ENCODE data around the gene FGD4. TPM values are rescaled to one million over a fixed set of nuclear protein-coding genes. Genes with fewer than 3 reads are reported as not detected.

Gene FGD4
- total and polyA plus RNA-seq, 2 of the 4 experiments (the other 2 are of a cell fraction): 2.1 to 8.8 TPM

GRCh38 chr12:32508626-32509025, 109.3 kb downstream of the FGD4 start:
- no peak overlapping the region for H3K18ac ChIP-seq (ENCODE audit: low read depth, low read length)
- H2BK5ac ChIP-seq (ENCODE audit: low read depth, low read length, poor library complexity, severe bottlenecking): no peak overlapping the region
- H4K8ac ChIP-seq (ENCODE audit: low read depth in 2 of 2, low read length in 2 of 2): no peak overlapping the region
- no peak for ATAC-seq (ENCODE audit: low read depth)
- H3K4me1 ChIP-seq (ENCODE audit: control insufficient read depth, insufficient read depth, low read length): peaks cover 5% of the 10 kb centered on the region; the same call in 1 of the 2 replicates
- H3K4me3 ChIP-seq (ENCODE audit: insufficient read depth, low read depth, low read length): no peak overlapping the region
- POLR2A ChIA-PET (ENCODE audit: unreplicated experiment): no interaction called here
- dilution Hi-C loops (cut with HindIII; ENCODE audit: low sequenced_read_pairs, unreplicated experiment): no loop called here
- H3K9me1 ChIP-seq (ENCODE audit: insufficient read depth, low read length): no peaks in the 10 kb centered on the region; the same call in 1 of the 2 replicates
- H2AK5ac ChIP-seq (ENCODE audit: low read depth, low read length): no peak overlapping the region
- no peak overlapping the region for H2BK120ac ChIP-seq (ENCODE audit: low read depth, low read length)
- no peak overlapping the region for H3K4me2 ChIP-seq (ENCODE audit: low read depth, low read length)
- intact Hi-C loops (cut with micrococcal nuclease): no loop called here
- H4K20me1 ChIP-seq (ENCODE audit: insufficient read depth, low read length): no peaks in the 10 kb centered on the region
- H3K27ac ChIP-seq (ENCODE audit: insufficient read depth, low read length): no peak overlapping the region
- in situ Hi-C loops (cut with MboI; ENCODE audit: low sequenced_read_pairs): no loop called here
- DNase-seq: no peak
- no peaks in the 10 kb centered on the region for H3K36me3 ChIP-seq (ENCODE audit: control insufficient read depth, insufficient read depth, low read length)
- no peak overlapping the region for H3K23ac ChIP-seq (ENCODE audit: low read depth, low read length)
- CTCF ChIA-PET: interaction anchor here (1.0 kb wide), 1 partner anchor 149 kb away, joined by 9 read pairs; no protein-coding TSS in a partner anchor
- H3K14ac ChIP-seq (replicated peaks; ENCODE audit: low read depth, low read length): no peak overlapping the region
- no peak overlapping the region for H3K4ac ChIP-seq (ENCODE audit: low read depth, low read length)
- BruUV-seq (replicated peaks): no TSS peak
- no peak overlapping the region for H2BK20ac ChIP-seq (ENCODE audit: low read depth, low read length)
- peaks cover 8% of the 10 kb centered on the region for H3K27me3 ChIP-seq (ENCODE audit: control insufficient read depth, insufficient read depth, low read length)
- H3K9me3 ChIP-seq (ENCODE audit: control insufficient read depth, insufficient read depth, low read length): no peaks in the 10 kb centered on the region
- H2AFZ ChIP-seq (replicated peaks; ENCODE audit: low read length, poor library complexity): no peak overlapping the region
- no peak overlapping the region for H3K9ac ChIP-seq (ENCODE audit: low read depth, low read length)
- H4K5ac ChIP-seq (ENCODE audit: low read depth, low read length): no peak overlapping the region
- no peak overlapping the region for H2BK15ac ChIP-seq (ENCODE audit: low read depth, low read length)
- no peak overlapping the region for H3K56ac ChIP-seq (ENCODE audit: extremely low read depth, insufficient read depth, low read length)
- no peaks in the 10 kb centered on the region for H3K79me1 ChIP-seq (ENCODE audit: low read depth in 1 of 2, low read length in 2 of 2)
- H2AK9ac ChIP-seq (replicated peaks; ENCODE audit: low read depth, low read length, poor library complexity): no peak overlapping the region
- TF ChIP-seq RCOR1 (IDR thresholded peaks at IDR 0.05; ENCODE audit: insufficient replicate concordance, low read length) (no peak), USF2 (IDR thresholded peaks at IDR 0.05; ENCODE audit: low read depth, low read length) (no peak), CTCF (conservative IDR thresholded peaks at IDR 0.05; ENCODE audit: low read depth, low read length) (no peak)
- H4K91ac ChIP-seq (ENCODE audit: insufficient read depth, low read depth, low read length): no peak overlapping the region
- no CpG with 5 or more reads among the region's 3 CpGs for WGBS, 2 experiments (ENCODE audit: extremely low coverage in 2 of 2, insufficient read length in 1 of 2)

Measured in IMR-90 (cell line).